Smooth muscle cell (in vitro differentiated cells): ENCODE data around the gene TMEM89. TPM values are rescaled to one million over a fixed set of nuclear protein-coding genes. Genes with fewer than 3 reads are reported as not detected.

Experiments
- DNase-seq: peaks from one replicate; lab custom pipeline; 2025; ENCODE audit not compliant: unreplicated experiment; lab: John Stamatoyannopoulos, UW
- H2AFZ ChIP-seq: fragments of 200-600 bp; sonication (generic); 2 replicates; pipeline ENCODE4 v1.6.0; 2016; ENCODE audit warnings: antibody characterized with exemption, low read depth, mild to moderate bottlenecking
- H3F3A ChIP-seq: fragments of 200-600 bp; sonication (generic); 2 replicates; pipeline ENCODE4 v1.6.0; 2017; ENCODE audit warnings: antibody characterized with exemption, low read depth
- H3K27ac ChIP-seq: fragments of 200-600 bp; sonication (generic); 2 replicates; pipeline ENCODE4 v1.5.1; 2016; ENCODE audit warnings: low read depth, mild to moderate bottlenecking
- H3K27me3 ChIP-seq: fragments of 200-600 bp; sonication (generic); 2 replicates; pipeline ENCODE4 v1.6.1; 2016; ENCODE audit warnings: low read depth, mild to moderate bottlenecking
- H3K36me3 ChIP-seq: fragments of 200-600 bp; sonication (generic); 2 replicates; pipeline ENCODE4 v1.5.1; 2016; ENCODE audit warnings: low read depth
- H3K4me1 ChIP-seq: fragments of 200-600 bp; sonication (generic); 2 replicates; pipeline ENCODE4 v1.5.1; 2016; ENCODE audit warnings: low read depth
- H3K4me2 ChIP-seq: fragments of 200-600 bp; sonication (generic); 2 replicates; pipeline ENCODE4 v1.6.0; 2016; ENCODE audit warnings: mild to moderate bottlenecking
- H3K4me3 ChIP-seq: fragments of 200-600 bp; sonication (generic); 2 replicates; pipeline ENCODE4 v1.5.1; 2016; ENCODE audit warnings: mild to moderate bottlenecking
- H3K79me2 ChIP-seq: fragments of 200-600 bp; sonication (generic); 2 replicates; pipeline ENCODE4 v1.6.0; 2016; ENCODE audit warnings: low read depth, mild to moderate bottlenecking
- H3K9ac ChIP-seq: fragments of 200-600 bp; sonication (generic); 2 replicates; pipeline ENCODE4 v1.6.0; 2016; ENCODE audit warnings: low read depth
- H3K9me3 ChIP-seq: fragments of 200-600 bp; sonication (generic); replicated peaks from 2 replicates; pipeline ENCODE4 v1.5.1; 2016; ENCODE audit warnings: low read depth
- H4K20me1 ChIP-seq: fragments of 200-600 bp; sonication (generic); 2 replicates; pipeline ENCODE4 v1.6.0; 2016; ENCODE audit warnings: low read depth
- CTCF ChIP-seq: fragments of 200-600 bp; sonication (generic); IDR thresholded peaks from 2 replicates; pipeline ENCODE4 v1.5.1; 2017; ENCODE audit warnings: borderline replicate concordance, mild to moderate bottlenecking, antibody characterized with exemption; ENCODE audit not compliant: insufficient read depth, poor library complexity, severe bottlenecking
- WGBS: methylation state at CpG from one replicate; pipeline ENCODE4 v1.1.7; 2016; ENCODE audit warnings: low lambda C conversion rate; 5-methylcytosine and 5-hydroxymethylcytosine counted together
- polyA plus RNA-seq: library from polyadenylated mRNA; unstranded; fragments of >200 nt; fragmentation: Nextera tagmentation; extraction: Ambion mirVana; gene quantifications from 2 replicates; pipeline ENCODE4 v1.2.1, GENCODE V29; 2016
- total RNA-seq: library from RNA; depleted of rRNA; stranded (reverse); fragments of >200 nt; gene quantifications from 2 replicates; pipeline ENCODE4 v1.2.3, GENCODE V29; 2014

The TMEM89 gene
- total and polyA plus RNA-seq, 2 experiments from 2014 or later, result 0.25 TPM; not detected in 1

- Histone ChIP-seq H3K79me2 (no peaks in the 10 kb centered on the region), H3K9me3 (no peaks in the 10 kb centered on the region), H2AFZ (no peak overlapping the region), H3K27ac (peak overlapping the region; percentile 63), H3K4me3 (no peak overlapping the region), H3K4me2 (no peak overlapping the region), H3K36me3 (no peaks in the 10 kb centered on the region), H4K20me1 (no peaks in the 10 kb centered on the region), H3F3A (peaks cover 8% of the 10 kb centered on the region), H3K4me1 (peaks cover 11% of the 10 kb centered on the region), H3K27me3 (no peaks in the 10 kb centered on the region), H3K9ac (no peak overlapping the region)
- DNase-seq, result no peak
- no peak for TF ChIP-seq CTCF
- 99% methylated on average over 7 of the region's 7 CpGs for WGBS
Measured at GRCh38 chr3:48619541-48620524, 1.7 kb downstream of the TMEM89 start.

GRCh38 chr3:48617559-48617958, 4.0 kb downstream of the TMEM89 start:
- H3K4me3 ChIP-seq, result no peak overlapping the region
- H2AFZ ChIP-seq, result no peak overlapping the region
- no peaks in the 10 kb centered on the region for H4K20me1 ChIP-seq
- H3K36me3 ChIP-seq, result no peaks in the 10 kb centered on the region
- no peak for DNase-seq
- no peak overlapping the region for H3K9ac ChIP-seq
- WGBS, result 99% methylated on average over 4 of the region's 4 CpGs
- no peak for TF ChIP-seq CTCF
- no peaks in the 10 kb centered on the region for H3K79me2 ChIP-seq
- H3K4me1 ChIP-seq, result peaks cover 11% of the 10 kb centered on the region
- H3K27me3 ChIP-seq, result no peaks in the 10 kb centered on the region
- no peaks in the 10 kb centered on the region for H3K9me3 ChIP-seq
- peaks cover 8% of the 10 kb centered on the region for H3F3A ChIP-seq
- H3K4me2 ChIP-seq, result no peak overlapping the region
- peak overlapping the region; percentile 63 for H3K27ac ChIP-seq

GRCh38 chr3:48614044-48614443, 7.5 kb downstream of the TMEM89 start:
- no peak overlapping the region for H3K4me3 ChIP-seq
- peaks cover 3% of the 10 kb centered on the region for H3F3A ChIP-seq
- H3K4me1 ChIP-seq, result peaks cover 7% of the 10 kb centered on the region
- no peak overlapping the region for H3K4me2 ChIP-seq
- WGBS, result 69% methylated on average over 3 of the region's 3 CpGs
- H4K20me1 ChIP-seq, result no peaks in the 10 kb centered on the region
- no peaks in the 10 kb centered on the region for H3K9me3 ChIP-seq
- no peak for TF ChIP-seq CTCF
- peaks cover 15% of the 10 kb centered on the region for H3K27me3 ChIP-seq
- peaks cover 4% of the 10 kb centered on the region for H3K79me2 ChIP-seq
- no peaks in the 10 kb centered on the region for H3K36me3 ChIP-seq
- no peak overlapping the region for H3K27ac ChIP-seq
- H2AFZ ChIP-seq, result no peak overlapping the region
- DNase-seq, result no peak
- H3K9ac ChIP-seq, result no peak overlapping the region
